ENCODE data around the gene BRCA2. TPM values are rescaled to one million over a fixed set of nuclear protein-coding genes. Genes with fewer than 3 reads are reported as not detected.

The BRCA2 gene
- total and polyA plus RNA-seq, 2 experiments from 2014 or later, result 28.6 to 38.7 TPM

GRCh38 chr13:32445461-32445860 lies 130.2 kb downstream of the BRCA2 start (continued):
- TF ChIP-seq ZNF462 (CRISPR knock-in tag; IDR thresholded peaks at IDR 0.05), result no peak

- Mint-ChIP-seq H3K4me3 (no peak overlapping the region), H3K27me3 (ENCODE audit: insufficient read depth, low read depth, poor library complexity) (no peaks in the 10 kb centered on the region), H3K4me1 (no peaks in the 10 kb centered on the region), H3K27ac (no peak overlapping the region), H3K9me3 (peaks cover 2% of the 10 kb centered on the region; the same call in 1 of the 3 replicates), H3K36me3 (ENCODE audit: low read depth) (peaks cover 5% of the 10 kb centered on the region; the same call in 2 of the 3 replicates)
- no peaks in the 10 kb centered on the region; the same call in 1 of the 2 replicates for H4K20me1 ChIP-seq (replicated peaks; ENCODE audit: insufficient read depth)
- H2AFZ ChIP-seq, result no peak overlapping the region
- no peaks in the 10 kb centered on the region for H3F3A ChIP-seq (replicated peaks; ENCODE audit: low read depth)
- H3K27me3 ChIP-seq (ENCODE audit: insufficient read depth), result no peaks in the 10 kb centered on the region
- no peaks in the 10 kb centered on the region for H3K4me1 ChIP-seq (ENCODE audit: insufficient read depth)
- DNase-seq (ENCODE audit: low spot score) (no peak), ATAC-seq (no peak)
- H3K4me3 ChIP-seq, result no peak overlapping the region
- H3K9me2 ChIP-seq (ENCODE audit: insufficient read depth), result no peaks in the 10 kb centered on the region
- no peaks in the 10 kb centered on the region for H3K36me3 ChIP-seq (ENCODE audit: insufficient read depth)
- no peaks in the 10 kb centered on the region for H3K79me2 ChIP-seq (replicated peaks; ENCODE audit: insufficient read depth)
- H3K4me2 ChIP-seq, result no peak overlapping the region
- H3K27ac ChIP-seq (ENCODE audit: low read depth), result no peak overlapping the region
- TF ChIP-seq REST (IDR thresholded peaks at IDR 0.05; ENCODE audit: unreplicated experiment) (no peak), STAT1 (IDR thresholded peaks at IDR 0.05; ENCODE audit: unreplicated experiment) (no peak), ZNF462 (CRISPR knock-in tag; IDR thresholded peaks at IDR 0.05) (no peak), ZNF114 (CRISPR knock-in tag; IDR thresholded peaks at IDR 0.05) (no peak), NANOG (IDR thresholded peaks at IDR 0.05; ENCODE audit: borderline replicate concordance) (no peak), JUNB (IDR thresholded peaks at IDR 0.05; ENCODE audit: unreplicated experiment) (no peak)
Observed at GRCh38 chr13:32446220-32446619, 130.9 kb downstream of the BRCA2 start.
